Left ventricle myocardium superior (tissue), 1 donor: Measurements from ENCODE around the gene CCP110. TPM values are rescaled to one million over a fixed set of nuclear protein-coding genes. Genes with fewer than 3 reads are reported as not detected.
"Not testable (repeated sequence)": the region's sequence is repeated elsewhere in the genome, so short reads cannot be mapped to it uniquely, and the experiment has no call there.

ENCODE experiments used
- ATAC-seq: fragments of 200-7000 bp; cut with Tn5 transposase; one replicate; pipeline ENCODE4 v1.9.1; 2020; ENCODE audit warnings: mild to moderate bottlenecking, moderate library complexity
- DNase-seq: peaks from one replicate; pipeline ENCODE4 v3.0.0-alpha.2; 2020
- intact Hi-C: fragments of 100-400 bp; cut with micrococcal nuclease; formaldehyde crosslinking; loops from one replicate; pipeline ENCODE4 v1.11.0; 2022
- total RNA-seq: library from RNA; stranded (reverse); fragmentation: NEBNext Ultra II Directional; extraction: Animal tissue kit (Norgen Biotek cat#: 25700); gene quantifications from one replicate; pipeline ENCODE4 v1.2.1, GENCODE V29; 2021
- donor health status: DM: no; HTN: yes; CAD: no; lungs with severe emphysema.

Gene CCP110
- total RNA-seq, 1 donor from 2014 or later = 9.2 TPM

DNA sequence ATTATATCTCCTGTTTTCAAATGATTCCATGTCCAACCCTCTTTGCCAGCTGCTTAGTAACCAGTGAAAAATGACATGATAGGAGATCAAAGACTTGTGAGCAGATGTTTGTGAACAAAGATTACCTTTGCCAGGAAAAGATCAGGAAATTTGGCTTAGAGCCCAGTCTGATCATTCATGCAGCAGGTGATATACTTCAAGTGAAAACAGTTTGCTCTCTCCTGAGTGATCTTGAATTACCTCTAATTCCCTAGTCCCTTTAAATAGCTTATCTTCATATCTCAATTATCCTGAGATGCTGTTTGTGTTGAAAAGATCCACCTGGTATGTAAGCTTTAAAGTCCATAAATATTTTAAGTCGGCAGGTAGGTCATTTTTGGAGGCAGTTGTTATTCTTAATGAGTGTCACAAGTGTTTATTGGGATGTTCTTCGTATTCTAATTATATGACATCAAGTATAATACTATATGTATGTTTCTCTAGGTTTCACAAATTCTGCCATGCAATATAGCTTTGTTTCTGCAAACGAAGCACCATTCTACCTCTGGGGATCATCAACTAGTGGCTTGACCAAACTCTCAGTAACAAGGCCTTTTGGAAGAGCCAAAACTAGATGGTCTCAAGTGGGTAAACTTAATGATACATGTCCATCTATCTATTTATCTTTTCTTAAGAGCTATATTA lies 18.5 kb downstream of the CCP110 start:
- DNase-seq (no peak), ATAC-seq (no peak)
- intact Hi-C loops = no loop called here

DNA sequence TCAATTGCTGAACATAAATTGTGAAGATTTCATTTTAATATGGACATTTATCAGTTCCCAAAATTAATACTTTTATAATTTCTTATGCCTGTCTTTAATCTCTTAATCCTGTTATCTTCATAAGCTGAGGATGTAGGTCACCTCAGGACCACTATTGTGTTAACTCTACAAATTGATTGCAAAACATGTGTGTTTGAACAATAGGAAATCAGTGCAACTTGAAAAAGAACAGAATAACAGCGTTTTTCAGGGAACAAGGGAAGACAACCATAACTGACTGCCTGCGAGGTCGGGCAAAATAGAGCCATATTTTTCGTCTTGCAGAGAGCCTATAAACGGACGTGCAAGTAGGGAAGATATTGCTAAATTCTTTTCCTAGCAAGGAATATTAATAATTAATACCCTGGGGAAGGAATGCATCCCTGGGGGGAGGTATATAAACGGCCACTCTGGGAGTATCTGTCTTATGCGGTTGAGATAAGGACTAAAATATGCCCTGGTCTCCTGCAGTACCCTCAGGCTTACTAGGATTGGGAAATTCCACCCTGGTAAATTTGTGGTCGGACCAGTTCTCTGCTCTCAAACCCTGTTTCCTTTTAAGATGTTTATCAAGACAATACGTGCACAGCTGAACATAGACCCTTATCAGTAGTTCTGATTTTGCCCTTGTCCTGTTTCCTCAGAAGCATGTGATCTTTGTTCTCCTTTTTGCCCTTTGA lies 19.7 kb downstream of the CCP110 start:
- DNase-seq, ATAC-seq, intact Hi-C loops: not testable (repeated sequence)

DNA sequence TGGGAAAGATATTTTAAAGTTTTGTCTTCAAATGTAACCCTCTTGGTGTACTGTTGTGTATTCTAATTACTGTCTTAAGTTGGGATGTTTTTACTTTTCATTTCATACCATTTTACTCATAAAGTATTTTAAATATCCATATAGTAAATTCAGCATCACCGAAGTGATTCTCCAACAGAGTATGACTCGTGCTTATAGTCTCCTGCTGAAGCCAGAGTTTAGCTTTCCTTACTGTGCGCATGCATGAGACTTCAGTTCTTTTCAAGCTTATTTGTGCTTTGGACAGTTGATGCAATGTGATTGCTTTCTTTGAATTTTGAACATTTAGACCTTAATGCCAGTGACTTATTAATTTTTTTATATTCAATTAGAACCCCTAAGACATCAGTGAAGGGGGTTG lies 24.4 kb downstream of the CCP110 start:
- ATAC-seq = no peak
- intact Hi-C loops = no loop called here
- DNase-seq = no peak

DNA sequence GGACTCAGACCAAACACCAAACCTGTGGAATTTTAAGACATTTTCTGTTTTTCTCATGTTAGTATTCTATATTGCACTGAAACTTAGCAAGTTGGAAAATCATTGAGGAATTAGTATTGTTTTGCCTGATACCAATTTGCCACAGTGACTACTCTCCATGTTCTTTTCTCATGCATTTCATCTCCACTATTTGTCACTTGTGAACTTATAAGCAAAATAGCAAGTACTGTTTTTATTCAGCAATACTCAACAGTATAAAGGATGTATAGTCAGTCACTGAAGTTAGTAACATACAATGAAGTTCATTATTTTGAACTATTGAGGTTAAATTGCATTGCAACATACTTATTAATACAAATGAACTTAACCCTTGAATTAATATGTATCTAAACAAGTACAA lies 25.9 kb downstream of the CCP110 start:
- intact Hi-C loops = no loop called here
- ATAC-seq (no peak), DNase-seq (no peak)

DNA sequence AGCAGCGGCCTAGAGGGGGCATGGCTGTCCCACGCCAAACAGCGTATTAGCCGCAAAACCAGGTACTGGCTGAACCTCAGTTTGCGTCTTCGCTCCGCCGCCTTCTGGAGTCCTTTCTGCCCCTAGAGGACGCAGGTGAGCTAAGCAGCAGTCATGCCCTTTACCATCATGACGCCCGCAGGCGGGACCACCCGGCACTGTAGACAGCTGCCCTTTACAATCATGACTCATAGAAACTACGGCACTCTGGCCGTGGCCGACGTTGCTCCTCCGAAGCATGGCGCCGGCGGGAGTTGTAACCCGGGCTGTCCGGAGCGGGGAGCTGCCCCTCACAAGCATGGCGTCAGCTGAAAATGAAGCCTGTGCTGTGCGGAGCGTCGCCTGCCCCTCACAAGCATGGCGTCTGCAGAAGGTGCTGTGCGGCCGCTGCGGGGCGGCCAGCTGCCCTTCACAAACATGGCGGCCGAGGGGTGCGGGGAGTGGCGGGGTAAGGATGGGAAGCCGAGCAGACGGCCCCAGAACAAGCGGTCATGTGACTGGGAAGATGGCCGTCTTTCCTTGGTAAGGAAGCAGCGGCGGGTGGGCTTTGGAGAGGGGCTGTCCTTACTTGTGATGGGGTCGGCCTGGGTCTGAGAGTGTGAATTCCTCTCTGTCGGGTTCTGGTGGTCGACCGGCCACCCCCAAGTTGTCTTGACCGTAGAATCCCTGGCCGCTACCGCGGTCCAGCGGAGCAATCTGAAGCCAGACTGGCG lies 31.6 kb downstream of the CCP110 start, which contains the start of gene VPS35L:
TSS of gene VPS35L (plus strand) at position 518 of the 752 bp plus-strand sequence. CDS start at position 545, 27 bp downstream.
- intact Hi-C loops = no loop called here
- peak; percentile 99 for ATAC-seq
- DNase-seq = peak; percentile 98

DNA sequence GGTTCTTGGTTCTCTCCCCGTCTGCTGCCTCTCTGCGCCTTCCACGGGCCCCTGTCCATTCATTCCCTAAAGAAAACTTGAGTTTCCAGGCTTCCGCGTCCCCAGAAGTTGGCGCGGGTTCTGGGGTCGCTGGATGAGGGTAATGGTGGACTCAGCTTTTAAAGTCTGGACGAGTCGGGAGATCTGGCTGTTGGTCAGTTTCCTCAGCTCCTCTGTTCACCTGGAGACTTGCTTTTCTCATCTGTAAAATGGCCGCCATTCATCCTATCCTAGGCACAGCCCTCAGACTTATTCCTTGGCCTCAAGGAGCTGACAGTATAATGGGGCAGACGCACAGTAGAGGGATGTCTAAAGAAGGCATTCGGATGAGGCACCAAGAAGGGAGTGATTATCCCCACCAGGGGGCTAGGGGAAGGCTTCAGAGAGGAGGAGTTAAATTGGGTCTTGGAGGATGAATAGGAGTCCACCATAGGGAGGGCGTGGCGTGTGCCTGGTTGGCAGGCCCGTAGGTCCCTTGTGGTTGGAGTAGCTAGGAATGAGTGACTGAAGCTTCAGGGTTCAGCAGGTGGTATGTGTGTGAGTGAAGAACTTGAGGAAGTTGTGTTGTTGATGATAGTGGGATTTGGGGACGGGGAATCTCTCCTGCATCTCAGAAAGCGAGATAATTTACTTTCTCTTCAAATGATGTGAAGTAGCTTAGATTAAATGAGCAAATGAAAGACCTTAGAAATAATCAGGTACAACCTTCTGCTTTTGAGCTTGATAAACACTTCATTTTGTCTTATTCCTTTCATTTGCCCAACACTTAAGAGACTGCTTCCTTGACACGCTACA lies 32.4 kb downstream of the CCP110 start:
- no peak for DNase-seq

DNA sequence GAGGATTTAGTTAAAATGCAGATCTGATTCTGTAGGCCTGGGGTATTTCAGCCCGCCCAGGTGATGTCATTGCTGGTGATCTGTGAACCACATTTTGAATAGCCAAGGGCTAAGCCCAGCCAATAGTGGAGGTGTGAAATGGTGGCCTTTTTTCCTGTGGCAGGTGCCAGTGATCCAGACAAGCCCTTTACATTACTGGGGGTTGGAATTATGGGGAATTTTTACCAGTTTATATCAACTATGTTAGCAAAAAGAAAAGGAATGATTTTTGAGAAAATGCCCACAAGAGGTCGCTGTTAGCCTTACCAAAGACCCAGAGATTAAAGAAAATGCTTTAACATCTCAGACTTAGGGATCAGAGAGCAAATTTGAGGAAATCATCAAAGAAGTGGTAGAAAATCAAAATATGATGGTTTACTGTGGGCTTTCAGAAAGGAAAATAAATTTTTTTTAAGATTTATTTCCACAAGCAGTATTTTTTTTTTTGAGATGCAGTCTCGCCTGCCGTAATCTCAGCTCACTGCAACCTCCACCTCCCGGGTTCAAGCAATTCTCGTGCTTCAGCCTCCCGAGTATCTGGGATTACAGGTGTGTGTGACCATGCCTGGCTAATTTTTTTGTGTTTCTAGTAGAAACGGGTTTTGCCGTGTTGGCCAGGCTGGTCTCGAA lies 35.6 kb downstream of the CCP110 start:
- DNase-seq = no peak

More for the DNA sequence above, 32.4 kb downstream of the CCP110 start:
- intact Hi-C loops = no loop called here
- ATAC-seq = no peak

DNA sequence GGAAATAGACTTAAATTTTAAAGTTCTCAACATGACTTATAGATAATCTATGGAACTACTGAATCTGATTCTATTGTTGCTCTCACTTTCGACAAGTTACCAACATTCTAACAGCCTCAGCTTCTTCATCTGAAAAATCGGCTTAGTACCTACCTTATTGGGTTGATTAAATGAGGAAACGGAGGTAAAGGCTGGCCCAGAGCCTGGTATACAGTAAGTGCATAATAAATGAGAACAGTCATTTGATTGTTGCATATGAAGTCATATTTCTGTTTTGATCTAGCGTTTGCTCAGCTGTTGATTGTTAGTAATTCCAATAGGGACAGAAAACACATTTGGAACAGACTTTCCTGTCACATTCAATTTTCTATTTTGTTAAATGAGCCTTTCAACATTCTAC lies 36.3 kb downstream of the CCP110 start:
- intact Hi-C loops = no loop called here
- DNase-seq (no peak), ATAC-seq (no peak)

More for the DNA sequence above, 35.6 kb downstream of the CCP110 start:
- ATAC-seq = no peak
- intact Hi-C loops = no loop called here

DNA sequence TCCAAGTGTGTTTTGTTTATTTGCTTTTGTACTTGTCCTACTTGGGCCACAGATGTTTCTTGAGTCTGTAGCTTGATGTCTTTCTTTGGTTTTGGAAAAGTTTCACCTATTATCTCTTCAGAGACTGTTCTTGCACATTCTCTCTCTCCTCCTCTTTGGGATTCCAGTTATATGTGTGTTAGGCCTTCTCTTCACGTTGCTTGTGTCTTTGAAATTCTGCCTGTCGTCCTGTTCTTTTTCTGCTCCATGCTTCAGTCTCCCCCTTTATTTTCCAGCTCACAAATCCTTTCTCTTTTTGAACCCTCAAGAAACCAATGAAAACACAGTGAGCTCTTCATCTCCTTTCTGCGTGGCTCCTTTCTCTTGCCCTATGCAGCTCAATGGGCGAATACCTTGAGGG lies 39.6 kb downstream of the CCP110 start:
- ATAC-seq = no peak
- DNase-seq = no peak
- intact Hi-C loops = no loop called here

DNA sequence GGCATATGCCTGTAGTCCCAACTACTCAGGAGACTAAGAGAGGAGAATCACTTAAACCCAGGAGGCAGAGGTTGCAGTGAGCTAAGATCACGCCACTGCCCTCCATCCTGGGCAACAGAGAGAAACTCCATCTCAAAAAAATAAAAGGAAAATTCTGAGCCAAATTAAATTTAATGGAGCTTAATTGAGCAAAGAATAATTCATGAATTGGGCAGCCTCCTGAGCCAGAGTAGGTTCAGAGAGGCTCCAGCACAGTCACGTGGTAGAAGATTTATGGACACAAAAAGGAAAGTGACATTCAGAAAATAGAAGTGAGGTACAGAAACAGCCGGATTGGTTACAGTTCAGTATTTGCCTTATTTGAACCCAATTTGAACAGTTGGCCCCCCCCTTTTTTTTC lies 42.6 kb downstream of the CCP110 start:
- DNase-seq (no peak), ATAC-seq (no peak)
- intact Hi-C loops = no loop called here

DNA sequence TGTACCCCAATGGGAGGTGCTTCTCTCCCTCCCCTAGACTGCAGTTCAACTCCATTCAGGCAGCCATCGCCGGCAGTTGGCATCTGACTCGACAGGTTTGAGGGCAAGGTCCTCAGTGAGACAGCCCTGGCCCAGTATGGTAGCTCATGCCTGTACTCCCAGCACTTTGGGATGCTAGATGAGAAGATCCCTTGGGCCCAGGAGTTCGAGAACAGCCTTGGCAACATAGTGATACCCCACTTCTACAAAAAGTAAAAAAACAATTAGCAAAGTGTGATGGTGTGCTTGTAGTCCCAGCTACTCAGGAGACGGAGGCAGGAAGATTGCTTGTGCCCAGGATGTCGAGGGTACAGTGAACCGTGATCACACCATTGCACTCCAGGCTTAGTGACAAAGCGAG lies 43.8 kb downstream of the CCP110 start:
- ATAC-seq (no peak), DNase-seq (no peak)
- intact Hi-C loops = no loop called here

DNA sequence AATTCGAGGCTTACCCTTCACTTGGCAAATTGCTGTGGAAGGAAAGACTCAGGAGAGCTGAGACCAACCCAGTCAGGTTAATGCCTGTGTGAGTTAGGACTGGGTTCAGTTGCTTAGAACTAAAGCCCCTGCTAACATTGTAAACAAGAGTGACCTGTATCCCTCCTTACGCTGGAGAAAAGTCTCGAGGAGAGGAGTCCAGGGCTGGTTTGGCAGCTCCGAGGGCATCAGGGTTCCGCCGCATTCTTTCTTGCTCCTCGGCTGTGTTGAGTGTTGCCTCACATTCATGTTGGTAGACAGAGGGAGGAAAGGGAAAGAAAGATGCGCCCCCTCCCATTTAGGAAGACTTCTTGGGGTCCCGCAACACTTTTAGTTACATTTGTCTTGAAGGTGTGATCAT lies 50.3 kb downstream of the CCP110 start:
- intact Hi-C loops = no loop called here
- DNase-seq (no peak), ATAC-seq (no peak)

DNA sequence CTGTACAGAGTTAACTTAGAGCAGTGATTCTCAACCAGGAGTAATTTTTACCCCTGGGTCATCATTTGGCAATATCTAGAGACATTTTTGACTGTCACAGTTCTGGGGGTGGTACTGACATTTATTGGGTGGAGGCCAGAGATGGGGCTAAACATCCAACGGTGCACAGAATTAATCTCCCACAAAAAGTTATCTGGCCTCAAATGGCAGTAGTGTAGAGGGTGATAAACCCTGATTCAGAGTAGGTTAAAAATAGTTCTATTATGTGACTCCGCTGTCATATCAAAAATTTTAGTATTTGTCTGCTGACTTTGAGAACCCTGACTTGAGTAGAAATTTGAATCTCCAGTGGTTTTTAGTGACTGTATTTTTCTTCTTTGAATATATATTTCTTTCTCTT lies 50.9 kb downstream of the CCP110 start:
- peak; percentile 26 for ATAC-seq
- intact Hi-C loops = no loop called here
- DNase-seq = no peak

DNA sequence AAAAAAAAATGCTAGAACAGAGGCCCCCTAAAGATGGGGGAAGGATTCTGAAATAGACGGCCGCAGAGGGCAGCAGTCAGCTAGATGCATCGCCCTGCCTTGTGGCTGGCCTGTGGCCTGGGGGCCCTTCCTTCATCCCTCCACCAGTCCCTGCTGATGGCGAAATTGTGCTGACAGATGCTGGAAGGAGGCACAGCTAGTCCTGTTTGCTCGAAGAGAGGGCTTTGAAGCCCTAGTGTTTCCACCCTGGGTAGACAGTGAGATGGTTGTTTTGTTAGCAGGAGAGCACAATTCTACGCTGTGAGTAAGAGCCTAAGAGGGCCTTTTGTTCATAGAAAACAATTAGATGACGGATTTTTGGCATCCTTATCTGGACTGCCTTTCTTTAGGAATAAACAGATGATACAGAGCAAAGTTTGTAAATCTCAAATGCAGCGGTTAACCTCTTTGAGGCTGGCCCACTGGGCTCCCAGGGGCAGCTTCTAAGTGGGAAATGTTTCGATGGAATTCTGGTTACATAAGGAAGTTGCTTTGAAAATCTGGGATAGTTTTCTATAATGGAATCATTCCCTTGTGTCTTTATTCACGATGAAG lies 54.7 kb downstream of the CCP110 start:
- ATAC-seq (no peak), DNase-seq (no peak)
- intact Hi-C loops = no loop called here

DNA sequence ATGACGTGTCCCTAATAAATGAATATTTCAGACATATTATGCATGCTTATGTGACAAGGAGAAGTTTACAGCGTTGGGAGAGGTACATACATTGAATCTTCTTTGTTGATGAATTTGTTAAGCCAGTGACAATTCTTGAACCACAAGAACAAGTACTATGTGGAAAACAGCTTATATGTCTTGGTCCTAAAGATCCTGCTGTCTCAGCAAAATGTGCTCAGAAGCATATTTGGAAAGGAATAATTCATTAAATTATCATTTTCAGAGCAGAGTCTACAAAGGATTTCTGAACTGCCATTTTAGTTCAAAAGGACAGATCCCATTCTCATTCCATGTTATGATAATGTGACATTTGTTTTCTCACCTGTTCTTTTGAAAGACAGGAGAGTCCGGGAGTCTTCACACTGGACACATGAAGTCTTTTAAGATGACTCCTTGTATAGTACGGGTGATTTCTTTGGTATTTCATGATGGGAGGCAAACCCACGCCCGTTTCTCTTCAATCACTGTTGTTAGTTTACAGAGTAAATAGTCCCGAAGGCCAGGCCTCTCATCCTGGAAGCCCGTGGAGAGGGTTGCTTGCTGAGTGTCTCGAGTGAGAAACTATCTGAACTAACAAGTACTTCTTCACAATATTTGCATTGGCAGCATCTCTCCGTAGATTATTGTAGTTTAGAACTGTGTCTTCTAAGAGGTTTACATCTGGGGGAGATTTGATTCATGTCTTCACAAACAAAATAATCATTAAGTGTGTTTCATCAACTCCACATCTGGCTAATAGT lies 58.5 kb downstream of the CCP110 start:
- intact Hi-C loops = no loop called here

DNA sequence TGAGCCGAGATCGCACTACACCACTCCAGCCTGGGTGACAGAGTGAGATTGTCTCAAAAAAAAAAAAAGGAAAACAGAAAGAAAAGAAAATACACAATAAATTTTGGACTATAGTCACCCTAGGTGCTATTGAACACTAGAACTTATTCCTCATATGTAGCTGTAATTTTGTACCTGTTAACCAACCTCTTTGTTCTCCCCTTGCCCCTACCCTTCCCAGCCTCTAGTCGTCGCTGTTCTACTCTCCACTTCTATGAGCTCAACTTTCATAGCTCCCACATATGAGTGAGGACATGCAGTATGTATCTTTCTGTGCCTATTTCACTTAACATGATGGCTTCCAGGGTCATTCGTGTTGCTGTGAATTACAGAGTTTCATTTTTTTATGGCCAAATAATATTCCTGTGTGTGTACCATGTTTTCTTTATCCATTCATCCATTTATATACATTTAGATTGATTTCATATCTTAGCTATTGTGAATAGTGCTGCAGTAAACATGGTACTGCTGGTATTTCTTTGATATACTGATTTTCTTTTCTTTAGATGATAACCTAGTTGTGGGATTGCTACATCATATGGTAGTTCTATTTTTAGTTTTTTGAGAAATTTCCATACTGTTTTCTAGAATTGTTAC lies 60.0 kb downstream of the CCP110 start:
- intact Hi-C loops = no loop called here

More for the DNA sequence above, 58.5 kb downstream of the CCP110 start:
- no peak for DNase-seq
- no peak for ATAC-seq

DNA sequence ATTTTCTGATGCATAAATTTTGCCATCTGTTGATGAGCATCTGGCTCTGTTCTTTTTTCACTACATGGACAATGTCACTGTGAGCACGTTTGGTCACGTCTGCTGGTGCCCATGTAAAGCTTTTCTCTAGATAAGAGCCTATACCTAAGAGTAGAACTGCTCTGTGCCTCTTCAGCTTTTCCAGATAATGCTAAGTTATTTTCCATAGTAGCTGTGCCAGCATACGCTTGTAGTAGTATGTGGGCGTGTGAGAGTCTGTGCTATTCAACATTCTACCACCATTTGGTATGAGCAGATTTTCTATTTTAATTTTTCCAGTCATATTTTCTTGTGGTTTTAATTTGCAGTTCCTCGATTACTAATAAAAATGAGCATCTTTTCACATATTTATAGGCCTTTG lies 64.9 kb downstream of the CCP110 start:
- no peak for DNase-seq
- intact Hi-C loops = no loop called here
- ATAC-seq = peak; percentile 97

More for the DNA sequence above, 60.0 kb downstream of the CCP110 start:
- no peak for DNase-seq
- ATAC-seq = peak; percentile 41
